Right atrium auricular region (tissue), 2 donors: ENCODE data around the gene PRKCZ. TPM values are rescaled to one million over a fixed set of nuclear protein-coding genes. Genes with fewer than 3 reads are reported as not detected.
"Not testable (repeated sequence)": the region's sequence is repeated elsewhere in the genome, so short reads cannot be mapped to it uniquely, and the experiment has no call there.

Source experiments
- DNase-seq: peaks from one replicate; pipeline ENCODE4 v3.0.0-alpha.2; 2019; ENCODE audit warnings: low spot score
- H3K27ac ChIP-seq, 2 donors: fragments of 200-600 bp; sonication (generic); 1 replicate in 1 of 2; 2 replicates in 1 of 2; pipeline ENCODE4 v1.5.1; 2016 to 2019
- H3K27me3 ChIP-seq, 2 donors: fragments of 200-600 bp; sonication (generic); one replicate each; pipeline versions ENCODE4 v1.5.1 to v1.6.0; 2017 to 2019
- H3K36me3 ChIP-seq: fragments of 200-600 bp; sonication (generic); one replicate; pipeline ENCODE4 v1.5.1; 2016
- H3K4me1 ChIP-seq, 2 donors: fragments of 200-600 bp; sonication (generic); one replicate each; pipeline versions ENCODE4 v1.5.1 to v1.6.0; 2017 to 2019
- H3K4me3 ChIP-seq, 2 donors: fragments of 200-600 bp; sonication (generic); 1 replicate in 1 of 2; 2 replicates in 1 of 2; pipeline ENCODE4 v1.5.1; 2017 to 2019; ENCODE audit warnings: mild to moderate bottlenecking in 1 of 2, moderate library complexity in 1 of 2
- H3K9me3 ChIP-seq, 2 donors: fragments of 200-600 bp; sonication (generic); one replicate each; pipeline ENCODE4 v1.5.1; 2019
- CTCF ChIP-seq, 2 donors: fragments of 200-600 bp; sonication (generic); IDR thresholded peaks; one replicate each; pipeline ENCODE4 v1.5.1; 2019; ENCODE audit warnings: antibody characterized with exemption in 2 of 2
- total RNA-seq, 2 donors: library from RNA; depleted of rRNA; stranded (reverse); fragments of >200 nt; gene quantifications; one replicate each; pipeline ENCODE4 v1.1.0, GENCODE V29; 2016

Gene PRKCZ
- total RNA-seq, 2 donors from 2014 or later = 15.3 to 16.4 TPM

- H3K9me3 ChIP-seq = no peaks in the 10 kb centered on the region
- H3K27me3 ChIP-seq = no peaks in the 10 kb centered on the region
- H3K4me1 ChIP-seq = no peaks in the 10 kb centered on the region
- TF ChIP-seq CTCF (IDR thresholded peaks at IDR 0.05) = no peak
- no peak overlapping the region for H3K27ac ChIP-seq
- DNase-seq = no peak
- H3K4me3 ChIP-seq = no peak overlapping the region
- H3K36me3 ChIP-seq = no peaks in the 10 kb centered on the region
Measured at GRCh38 chr1:2089051-2089450, 38.8 kb downstream of the PRKCZ start.

- DNase-seq = no peak
Measured at GRCh38 chr1:2090216-2090890, 40.1 kb downstream of the PRKCZ start.

GRCh38 chr1:2091611-2092604 is 41.7 kb downstream of the PRKCZ start:
- Histone ChIP-seq H3K4me3 (no peak overlapping the region), H3K27ac (no peak overlapping the region), H3K4me1 (no peaks in the 10 kb centered on the region), H3K27me3 (no peaks in the 10 kb centered on the region), H3K36me3 (no peaks in the 10 kb centered on the region), H3K9me3 (no peaks in the 10 kb centered on the region)
- no peak for DNase-seq
- TF ChIP-seq CTCF (IDR thresholded peaks at IDR 0.05) = peak; percentile 26 to 65

More at GRCh38 chr1:2090216-2090890, 40.1 kb downstream of the PRKCZ start:
- no peak for TF ChIP-seq CTCF (IDR thresholded peaks at IDR 0.05)
- H3K9me3 ChIP-seq = no peaks in the 10 kb centered on the region
- no peaks in the 10 kb centered on the region for H3K36me3 ChIP-seq
- H3K27ac ChIP-seq = no peak overlapping the region
- no peak overlapping the region for H3K4me3 ChIP-seq
- no peaks in the 10 kb centered on the region for H3K27me3 ChIP-seq
- no peaks in the 10 kb centered on the region for H3K4me1 ChIP-seq

- Histone ChIP-seq H3K9me3 (no peaks in the 10 kb centered on the region), H3K36me3 (no peaks in the 10 kb centered on the region), H3K4me3 (no peak overlapping the region), H3K27ac (no peak overlapping the region), H3K4me1 (no peaks in the 10 kb centered on the region), H3K27me3 (no peaks in the 10 kb centered on the region)
- no peak for TF ChIP-seq CTCF (IDR thresholded peaks at IDR 0.05)
- no peak for DNase-seq
Measured at GRCh38 chr1:2093055-2093454, 42.8 kb downstream of the PRKCZ start.

GRCh38 chr1:2093636-2094035 is 43.4 kb downstream of the PRKCZ start:
- H3K36me3 ChIP-seq = no peaks in the 10 kb centered on the region
- no peaks in the 10 kb centered on the region for H3K4me1 ChIP-seq
- H3K27ac ChIP-seq = no peak overlapping the region
- no peak for TF ChIP-seq CTCF (IDR thresholded peaks at IDR 0.05)
- DNase-seq = no peak
- no peaks in the 10 kb centered on the region for H3K27me3 ChIP-seq
- no peaks in the 10 kb centered on the region for H3K9me3 ChIP-seq
- no peak overlapping the region for H3K4me3 ChIP-seq

GRCh38 chr1:2094269-2095158 is 44.3 kb downstream of the PRKCZ start:
- H3K27ac ChIP-seq, H3K4me3 ChIP-seq, H3K4me1 ChIP-seq, H3K27me3 ChIP-seq, H3K9me3 ChIP-seq, DNase-seq, H3K36me3 ChIP-seq: not testable (repeated sequence)
